ENCODE data around the gene PFKFB2. TPM values are rescaled to one million over a fixed set of nuclear protein-coding genes. Genes with fewer than 3 reads are reported as not detected.

The PFKFB2 gene
- total RNA-seq, 4 donors from 2014 or later = 9.4 to 28.7 (median 12.3) TPM

- Histone ChIP-seq H3K4me1 (no peaks in the 10 kb centered on the region), H3K27me3 (no peaks in the 10 kb centered on the region), H3K36me3 (no peaks in the 10 kb centered on the region), H3K4me3 (no peak overlapping the region), H3K27ac (no peak overlapping the region), H3K9me3 (no peaks in the 10 kb centered on the region)
- WGBS, 2 donors = 61 to 66% methylated on average over 4 of the region's 4 CpGs
- no peak for TF ChIP-seq POLR2A (IDR thresholded peaks at IDR 0.05)
- TF ChIP-seq CTCF (IDR thresholded peaks at IDR 0.05) = no peak
- no peak for DNase-seq
- intact Hi-C loops (cut with DNase I) = no loop called here
Measured at GRCh38 chr1:207091200-207091908, 38.3 kb downstream of the PFKFB2 start.

DNA sequence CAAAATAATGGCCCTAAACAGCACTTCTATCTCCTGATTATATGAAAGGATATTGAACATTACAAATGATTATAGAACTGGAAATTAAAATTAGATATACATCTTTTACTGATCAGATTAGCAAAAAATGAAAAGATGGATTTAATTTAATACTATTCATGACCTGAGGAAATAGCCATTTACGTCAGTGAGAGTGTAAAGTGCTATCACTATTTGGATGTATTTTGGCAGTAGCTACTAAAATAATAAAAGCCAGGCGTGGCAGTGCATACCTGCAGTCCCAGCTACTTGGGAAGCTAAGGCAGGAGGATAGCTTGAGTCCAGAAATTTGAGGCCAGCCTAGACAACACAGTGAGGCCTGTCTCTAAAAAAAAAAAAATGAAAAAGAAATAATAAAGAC is 40.9 kb downstream of the PFKFB2 start:
- Histone ChIP-seq H3K9me3 (no peaks in the 10 kb centered on the region), H3K4me3 (no peak overlapping the region), H3K27ac (no peak overlapping the region), H3K36me3 (no peaks in the 10 kb centered on the region), H3K4me1 (no peaks in the 10 kb centered on the region), H3K27me3 (no peaks in the 10 kb centered on the region)
- 43 to 47% methylated on average over 2 of the region's 2 CpGs for WGBS, 2 donors
- intact Hi-C loops (cut with DNase I) = no loop called here
- TF ChIP-seq POLR2A (IDR thresholded peaks at IDR 0.05) (no peak), CTCF (IDR thresholded peaks at IDR 0.05) (no peak)
- DNase-seq = no peak

- Histone ChIP-seq H3K36me3 (no peaks in the 10 kb centered on the region), H3K4me1 (no peaks in the 10 kb centered on the region), H3K9me3 (no peaks in the 10 kb centered on the region), H3K27ac (no peak overlapping the region), H3K4me3 (no peak overlapping the region), H3K27me3 (no peaks in the 10 kb centered on the region)
- intact Hi-C loops (cut with DNase I) = no loop called here
- 51 to 70% methylated on average over 3 of the region's 3 CpGs for WGBS, 2 donors
- DNase-seq = no peak
- TF ChIP-seq POLR2A (IDR thresholded peaks at IDR 0.05) = no peak
- TF ChIP-seq CTCF (IDR thresholded peaks at IDR 0.05) = no peak
Measured at GRCh38 chr1:207097871-207098324, 44.8 kb downstream of the PFKFB2 start.

DNA sequence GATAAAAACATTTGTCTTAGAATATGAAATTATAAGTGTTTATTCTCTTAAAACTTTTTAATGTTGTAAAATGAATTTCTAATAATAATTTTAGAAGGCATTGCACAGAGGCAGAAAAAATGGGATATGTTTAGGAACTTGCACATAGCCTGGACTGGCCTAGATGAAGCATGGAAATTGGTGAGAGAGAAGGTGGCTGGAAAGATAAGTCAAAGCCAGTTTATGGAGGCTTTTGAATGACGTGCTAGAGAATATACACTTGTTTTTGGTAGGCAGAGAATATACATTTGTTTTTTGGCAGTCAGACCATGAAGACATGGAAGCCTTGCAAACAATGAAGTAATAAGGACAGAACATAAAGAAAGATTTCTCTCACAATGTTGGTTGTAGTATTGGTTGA is 48.6 kb downstream of the PFKFB2 start:
- 79 to 81% methylated on average over 1 of the region's 1 CpG for WGBS, 2 donors

More for the DNA sequence above, 48.6 kb downstream of the PFKFB2 start:
- Histone ChIP-seq H3K36me3 (no peaks in the 10 kb centered on the region), H3K9me3 (no peaks in the 10 kb centered on the region), H3K4me3 (no peak overlapping the region), H3K27me3 (no peaks in the 10 kb centered on the region), H3K4me1 (no peaks in the 10 kb centered on the region), H3K27ac (no peak overlapping the region)
- no peak for TF ChIP-seq POLR2A (IDR thresholded peaks at IDR 0.05)
- TF ChIP-seq CTCF (IDR thresholded peaks at IDR 0.05) = no peak
- no peak for DNase-seq
- intact Hi-C loops (cut with DNase I) = no loop called here
